Peyer's patch (tissue), 4 donors: ENCODE data around the gene SEMA3G.

Source experiments
- CTCF ChIP-seq, 6 experiments: fragments of 450-650 bp in 4 of 6; fragments of 200-600 bp in 2 of 6; sonication (generic) in 1 of 6; IDR thresholded peaks; one replicate each; pipeline ENCODE4 v1.5.1; 2017 to 2019; ENCODE audit warnings: antibody characterized with exemption in 6 of 6, mild to moderate bottlenecking in 3 of 6, moderate library complexity in 1 of 6
- POLR2A ChIP-seq, 2 donors: fragments of 450-650 bp; IDR thresholded peaks; one replicate each; pipeline ENCODE4 v1.5.1; 2017; ENCODE audit warnings: antibody characterized with exemption in 2 of 2, mild to moderate bottlenecking in 2 of 2, moderate library complexity in 2 of 2

GRCh38 chr3:52388933-52389332 lies 56.0 kb downstream of the SEMA3G start:
- TF ChIP-seq CTCF (IDR thresholded peaks at IDR 0.05), result no peak
- no peak for TF ChIP-seq POLR2A (IDR thresholded peaks at IDR 0.05)
